ENCODE data around the gene CDON. TPM values are rescaled to one million over a fixed set of nuclear protein-coding genes. Genes with fewer than 3 reads are reported as not detected.
A peak's percentile ranks its signal among the peaks of the same experiment; 100 is the strongest.

The CDON gene
- total RNA-seq, 6 donors from 2014 or later = 4.0 to 24.2 (median 13.5) TPM

- peak in 1 of 2 donors; percentile 90 for ATAC-seq (ENCODE audit: low FRiP score in 2 of 2)
- TF ChIP-seq POLR2A (IDR thresholded peaks at IDR 0.05) (no peak), EP300 (IDR thresholded peaks at IDR 0.05) (no peak), CTCF (IDR thresholded peaks at IDR 0.05) (no peak), POLR2AphosphoS5 (IDR thresholded peaks at IDR 0.05) (no peak)
- H3K27ac ChIP-seq = no peak overlapping the region
Observed at GRCh38 chr11:126007238-126007637, 55.4 kb downstream of the CDON start.

DNA sequence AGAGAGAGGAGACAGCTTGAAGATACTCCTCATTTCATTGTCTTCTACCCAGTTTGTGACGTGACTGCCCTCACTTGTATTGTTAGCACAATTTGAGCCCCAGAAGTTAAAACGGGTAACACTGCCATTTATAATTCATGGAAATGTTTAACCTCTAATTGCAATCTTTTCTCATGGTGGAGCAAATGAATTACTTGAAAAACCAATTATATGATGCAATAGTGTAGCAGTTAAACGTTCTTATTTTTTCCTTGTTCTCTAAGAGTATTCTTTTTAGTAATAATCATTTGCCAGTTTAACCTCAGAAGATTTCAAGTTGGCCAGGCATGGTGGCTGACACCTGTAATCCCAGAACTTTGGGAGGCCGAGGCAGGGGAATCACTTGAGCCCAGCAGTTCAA lies 56.6 kb downstream of the CDON start:
- no peak overlapping the region for H3K4me3 ChIP-seq
- TF ChIP-seq EP300 (IDR thresholded peaks at IDR 0.05) (no peak), POLR2AphosphoS5 (IDR thresholded peaks at IDR 0.05) (no peak), CTCF (IDR thresholded peaks at IDR 0.05) (no peak), POLR2A (IDR thresholded peaks at IDR 0.05) (no peak)
- H3K27ac ChIP-seq = no peak overlapping the region
- DNase-seq (no peak), ATAC-seq (ENCODE audit: low FRiP score in 2 of 2) (no peak)
- no peaks in the 10 kb centered on the region for H3K9me3 ChIP-seq
- H3K27me3 ChIP-seq = no peaks in the 10 kb centered on the region
- H3K36me3 ChIP-seq = no peaks in the 10 kb centered on the region
- 73 to 82% methylated on average over 4 of the region's 4 CpGs for WGBS, 2 donors
- H3K4me1 ChIP-seq = no peaks in the 10 kb centered on the region

More at GRCh38 chr11:126007238-126007637, 55.4 kb downstream of the CDON start:
- Histone ChIP-seq H3K4me3 (no peak overlapping the region), H3K27me3 (no peaks in the 10 kb centered on the region), H3K9me3 (no peaks in the 10 kb centered on the region), H3K4me1 (no peaks in the 10 kb centered on the region), H3K36me3 (no peaks in the 10 kb centered on the region)
- DNase-seq = no peak
- WGBS, 2 donors = 54 to 77% methylated on average over 3 of the region's 3 CpGs

GRCh38 chr11:126002181-126002580 lies 60.5 kb downstream of the CDON start:
- ATAC-seq (ENCODE audit: low FRiP score in 2 of 2) (no peak), DNase-seq (no peak)
- no peak for TF ChIP-seq CTCF (IDR thresholded peaks at IDR 0.05)
- Histone ChIP-seq H3K36me3 (no peaks in the 10 kb centered on the region), H3K27me3 (no peaks in the 10 kb centered on the region), H3K27ac (no peak overlapping the region), H3K4me1 (no peaks in the 10 kb centered on the region), H3K9me3 (no peaks in the 10 kb centered on the region), H3K4me3 (no peak overlapping the region)
- WGBS, 2 donors = 78 to 87% methylated on average over 4 of the region's 4 CpGs

DNA sequence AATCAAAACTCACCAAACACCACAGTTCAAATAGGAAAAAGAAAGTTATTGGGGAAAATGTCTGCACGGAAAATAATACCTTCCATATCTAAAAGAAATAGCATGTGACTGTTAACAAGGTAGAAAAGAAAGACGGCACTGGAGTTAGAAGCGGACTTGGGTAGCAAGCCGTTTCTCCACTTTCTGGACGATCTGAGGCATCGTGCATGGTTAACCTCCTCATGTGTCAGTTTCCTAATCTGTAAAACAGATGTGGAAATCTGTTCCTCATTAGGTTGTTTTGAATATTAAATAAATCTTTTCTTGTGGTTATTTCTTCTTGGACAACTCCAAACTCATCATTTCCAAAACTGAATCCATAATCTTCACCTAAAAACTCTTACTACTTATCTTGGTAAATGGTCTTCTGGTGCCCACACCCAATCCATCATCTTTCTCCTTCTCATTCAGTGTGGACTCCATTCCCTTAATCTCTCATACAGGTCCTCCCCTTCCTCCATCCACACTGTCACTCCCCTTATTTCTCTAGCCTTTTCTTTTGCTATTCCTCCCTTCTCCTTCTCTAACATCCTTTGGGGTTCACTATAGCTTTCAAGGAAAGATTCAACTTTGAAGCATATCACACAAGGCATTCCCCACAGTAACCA lies 63.3 kb downstream of the CDON start:
- Histone ChIP-seq H3K4me3 (no peak overlapping the region), H3K27ac (no peak overlapping the region), H3K27me3 (no peaks in the 10 kb centered on the region), H3K36me3 (no peaks in the 10 kb centered on the region), H3K9me3 (no peaks in the 10 kb centered on the region), H3K4me1 (no peaks in the 10 kb centered on the region)
- WGBS, 2 donors = 85 to 88% methylated on average over 6 of the region's 6 CpGs
- no peak for DNase-seq
- TF ChIP-seq EP300 (IDR thresholded peaks at IDR 0.05) (no peak), POLR2A (IDR thresholded peaks at IDR 0.05) (no peak), POLR2AphosphoS5 (IDR thresholded peaks at IDR 0.05) (no peak), CTCF (IDR thresholded peaks at IDR 0.05) (no peak)
- peak in 1 of 2 donors; percentile 66 for ATAC-seq (ENCODE audit: low FRiP score in 2 of 2)

DNA sequence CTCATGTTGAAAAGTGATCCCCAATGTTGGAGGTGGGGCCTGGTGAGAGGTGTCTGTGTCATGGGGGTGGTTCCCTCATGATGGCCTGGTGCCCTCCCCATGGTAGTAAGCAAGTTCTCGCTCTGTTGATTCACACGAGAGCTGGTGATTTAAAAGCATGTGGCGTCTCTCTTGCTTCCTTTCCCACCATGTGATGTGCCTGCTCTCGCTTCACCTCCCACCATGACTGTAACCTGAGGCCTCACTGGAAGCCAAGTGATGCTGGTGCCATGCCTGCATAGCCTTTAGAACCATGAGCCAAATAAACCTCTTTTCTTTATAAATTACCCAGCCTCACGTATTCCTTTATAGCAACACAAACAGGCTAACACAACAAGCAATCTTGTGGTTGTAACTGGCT lies 64.4 kb downstream of the CDON start:
- no peak overlapping the region for H3K4me3 ChIP-seq
- DNase-seq = no peak
- no peaks in the 10 kb centered on the region for H3K36me3 ChIP-seq
- no peak for TF ChIP-seq POLR2AphosphoS5 (IDR thresholded peaks at IDR 0.05)
- TF ChIP-seq CTCF (IDR thresholded peaks at IDR 0.05) = no peak
- no peak for TF ChIP-seq EP300 (IDR thresholded peaks at IDR 0.05)
- TF ChIP-seq POLR2A (IDR thresholded peaks at IDR 0.05) = no peak
- no peak for ATAC-seq (ENCODE audit: low FRiP score in 2 of 2)
- H3K27me3 ChIP-seq = no peaks in the 10 kb centered on the region
- H3K4me1 ChIP-seq = no peaks in the 10 kb centered on the region
- H3K9me3 ChIP-seq = no peaks in the 10 kb centered on the region
- no peak overlapping the region for H3K27ac ChIP-seq
- WGBS, 2 donors = 92% methylated on average over 5 of the region's 5 CpGs
